Measurements from ENCODE around the gene TPRA1. TPM values are rescaled to one million over a fixed set of nuclear protein-coding genes. Genes with fewer than 3 reads are reported as not detected.

Gene TPRA1
- total RNA-seq, 1 experiment from 2014 or later = 36.9 TPM

DNA sequence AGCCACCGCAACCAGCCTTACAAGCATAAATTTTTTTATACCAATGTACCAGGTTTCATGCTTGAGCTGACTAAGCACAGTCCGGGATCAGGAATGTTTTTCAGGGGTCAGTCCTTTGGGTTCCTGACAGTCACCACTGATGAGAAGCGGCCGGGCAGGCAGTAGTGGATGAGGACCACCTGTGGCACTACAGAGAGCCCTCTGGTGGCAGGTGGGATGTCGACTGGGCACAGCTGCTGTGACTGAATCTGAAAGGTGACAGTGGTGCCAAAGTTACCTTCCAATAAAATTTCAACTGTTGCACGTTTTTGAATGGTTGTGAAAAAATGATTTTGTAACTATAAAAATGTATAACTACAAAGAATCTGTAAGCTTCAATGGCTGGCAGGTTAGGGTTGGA, 34.0 kb downstream of the TPRA1 start:
- H2AFZ ChIP-seq (ENCODE audit: low read length) = no peak overlapping the region
- H3K27me3 ChIP-seq (ENCODE audit: low read length) = no peaks in the 10 kb centered on the region
- H3K36me3 ChIP-seq (ENCODE audit: insufficient read depth, low read length) = no peaks in the 10 kb centered on the region
- H4K20me1 ChIP-seq (ENCODE audit: insufficient read depth, low read depth, low read length) = no peaks in the 10 kb centered on the region
- no peaks in the 10 kb centered on the region for H3K4me1 ChIP-seq (ENCODE audit: low read length)
- H3K9me3 ChIP-seq (ENCODE audit: low read length) = peaks cover 7% of the 10 kb centered on the region
- H3K79me2 ChIP-seq (ENCODE audit: low read length) = no peaks in the 10 kb centered on the region
- H3K27ac ChIP-seq (ENCODE audit: low read length) = no peak overlapping the region
- H3K9me2 ChIP-seq (replicated peaks; ENCODE audit: insufficient read depth, low read length) = no peaks in the 10 kb centered on the region
- no peak overlapping the region for H3K9ac ChIP-seq (ENCODE audit: low read length)
- DNase-seq = peak; percentile 61
- H3K4me3 ChIP-seq (ENCODE audit: low read length) = no peak overlapping the region
- H3K4me2 ChIP-seq (ENCODE audit: low read depth, low read length, poor library complexity, severe bottlenecking) = no peak overlapping the region

DNA sequence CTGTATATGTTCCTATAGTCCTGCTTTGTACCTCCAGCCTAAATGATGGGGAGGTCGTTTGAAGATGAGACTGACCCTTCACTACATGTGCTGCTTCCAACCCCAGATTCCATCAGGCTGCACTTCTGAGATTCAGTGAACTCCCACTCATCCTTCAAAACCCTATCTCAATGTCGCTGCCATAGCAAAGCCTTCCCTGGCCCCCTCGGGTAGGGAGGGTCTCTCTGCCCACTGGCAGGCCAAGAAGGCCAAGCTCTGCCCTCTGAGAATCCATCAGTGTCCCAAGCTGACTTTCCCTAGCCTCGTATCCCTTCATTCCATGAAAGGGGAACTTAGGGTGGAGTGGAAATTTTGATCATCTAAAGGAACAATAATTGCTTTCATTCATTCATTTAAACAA, 35.4 kb downstream of the TPRA1 start:
- Histone ChIP-seq H3K9ac (ENCODE audit: low read length) (no peak overlapping the region), H3K4me2 (ENCODE audit: low read depth, low read length, poor library complexity, severe bottlenecking) (no peak overlapping the region), H3K27me3 (ENCODE audit: low read length) (no peaks in the 10 kb centered on the region), H3K79me2 (ENCODE audit: low read length) (no peaks in the 10 kb centered on the region), H4K20me1 (ENCODE audit: insufficient read depth, low read depth, low read length) (no peaks in the 10 kb centered on the region), H3K27ac (ENCODE audit: low read length) (no peak overlapping the region), H3K4me1 (ENCODE audit: low read length) (no peaks in the 10 kb centered on the region), H3K36me3 (ENCODE audit: insufficient read depth, low read length) (no peaks in the 10 kb centered on the region), H3K9me3 (ENCODE audit: low read length) (peaks cover 7% of the 10 kb centered on the region), H3K9me2 (replicated peaks; ENCODE audit: insufficient read depth, low read length) (no peaks in the 10 kb centered on the region), H2AFZ (ENCODE audit: low read length) (no peak overlapping the region), H3K4me3 (ENCODE audit: low read length) (no peak overlapping the region)
- DNase-seq = no peak

- Histone ChIP-seq H3K79me2 (ENCODE audit: low read length) (no peaks in the 10 kb centered on the region), H4K20me1 (ENCODE audit: insufficient read depth, low read depth, low read length) (no peaks in the 10 kb centered on the region), H2AFZ (ENCODE audit: low read length) (no peak overlapping the region), H3K4me2 (ENCODE audit: low read depth, low read length, poor library complexity, severe bottlenecking) (no peak overlapping the region), H3K27me3 (ENCODE audit: low read length) (no peaks in the 10 kb centered on the region), H3K27ac (ENCODE audit: low read length) (no peak overlapping the region), H3K4me3 (ENCODE audit: low read length) (no peak overlapping the region), H3K36me3 (ENCODE audit: insufficient read depth, low read length) (no peaks in the 10 kb centered on the region), H3K4me1 (ENCODE audit: low read length) (peaks cover 5% of the 10 kb centered on the region), H3K9ac (ENCODE audit: low read length) (no peak overlapping the region), H3K9me3 (ENCODE audit: low read length) (no peaks in the 10 kb centered on the region), H3K9me2 (replicated peaks; ENCODE audit: insufficient read depth, low read length) (no peaks in the 10 kb centered on the region)
- DNase-seq = no peak
Observed at GRCh38 chr3:127552038-127552437, 38.5 kb downstream of the TPRA1 start.

- H3K9me3 ChIP-seq (ENCODE audit: low read length) = no peaks in the 10 kb centered on the region
- no peak overlapping the region for H3K9ac ChIP-seq (ENCODE audit: low read length)
- H3K27me3 ChIP-seq (ENCODE audit: low read length) = no peaks in the 10 kb centered on the region
- no peaks in the 10 kb centered on the region for H4K20me1 ChIP-seq (ENCODE audit: insufficient read depth, low read depth, low read length)
- DNase-seq = no peak
- H3K9me2 ChIP-seq (replicated peaks; ENCODE audit: insufficient read depth, low read length) = no peaks in the 10 kb centered on the region
- no peaks in the 10 kb centered on the region for H3K79me2 ChIP-seq (ENCODE audit: low read length)
- H3K4me2 ChIP-seq (ENCODE audit: low read depth, low read length, poor library complexity, severe bottlenecking) = no peak overlapping the region
- no peak overlapping the region for H3K27ac ChIP-seq (ENCODE audit: low read length)
- H2AFZ ChIP-seq (ENCODE audit: low read length) = no peak overlapping the region
- peaks cover 5% of the 10 kb centered on the region for H3K4me1 ChIP-seq (ENCODE audit: low read length)
- no peaks in the 10 kb centered on the region for H3K36me3 ChIP-seq (ENCODE audit: insufficient read depth, low read length)
- H3K4me3 ChIP-seq (ENCODE audit: low read length) = no peak overlapping the region
Observed at GRCh38 chr3:127551178-127551577, 39.4 kb downstream of the TPRA1 start.

DNA sequence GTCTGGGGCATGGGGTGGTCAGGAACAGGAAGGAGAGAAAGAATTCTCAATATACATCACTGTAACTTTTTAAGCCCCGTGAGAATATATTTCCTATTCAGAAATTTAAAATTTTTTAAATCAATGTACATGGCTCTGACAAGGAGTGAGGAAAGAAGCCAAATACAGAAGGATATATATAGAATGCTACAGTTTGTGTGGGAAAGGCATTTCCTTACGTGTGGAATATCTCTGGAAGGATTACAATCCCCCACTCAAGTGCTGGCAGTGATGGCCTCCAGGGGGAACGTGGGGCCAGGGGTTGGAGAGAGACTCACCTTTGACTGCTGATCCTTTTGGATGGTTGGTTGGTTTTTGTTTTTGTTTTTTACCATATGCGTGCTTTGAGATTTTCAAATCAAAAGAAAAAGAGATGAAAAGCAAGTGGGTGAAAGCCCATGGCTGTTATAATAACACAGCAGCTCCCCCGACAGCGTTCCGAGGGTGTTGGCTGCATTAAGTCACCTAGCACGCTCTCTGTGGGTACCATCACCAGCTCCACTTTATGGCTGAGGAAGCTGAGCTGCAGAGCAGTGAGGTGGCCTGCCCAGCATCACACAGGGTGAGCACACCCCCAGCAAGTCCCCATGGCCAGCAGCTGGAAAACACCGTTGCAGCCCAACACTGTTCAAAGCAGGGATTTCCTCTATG, 39.9 kb downstream of the TPRA1 start:
- H3K9me3 ChIP-seq (ENCODE audit: low read length) = no peaks in the 10 kb centered on the region

DNA sequence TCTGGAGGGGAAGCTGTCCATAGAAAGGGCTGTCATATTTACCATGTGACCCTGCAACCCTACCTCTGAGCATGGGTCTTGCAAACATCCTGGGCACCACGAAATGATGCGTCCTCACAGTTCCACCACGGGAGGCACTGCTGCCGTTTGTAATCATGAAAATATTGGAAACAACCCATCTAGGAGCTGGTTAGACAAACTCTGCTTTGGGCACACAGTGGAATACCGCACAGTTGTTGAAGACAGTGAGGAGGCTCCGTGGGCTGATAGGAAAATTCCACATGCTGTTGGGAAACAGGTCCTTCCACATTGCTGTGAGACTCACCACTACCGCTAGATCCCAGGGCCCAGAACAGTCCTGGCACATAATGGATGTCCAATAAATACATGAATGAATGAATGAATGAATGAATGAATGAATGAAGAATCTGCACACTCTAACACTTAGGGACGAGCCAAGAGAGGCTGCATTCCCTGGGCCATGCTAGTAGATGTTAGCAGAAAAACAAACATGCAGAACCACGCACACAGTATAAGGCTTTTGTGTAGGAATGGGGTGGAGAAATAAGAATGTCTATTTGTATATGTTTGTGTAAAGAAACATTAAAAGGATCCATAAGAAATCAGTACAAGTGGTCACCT, 40.6 kb downstream of the TPRA1 start:
- Histone ChIP-seq H3K36me3 (ENCODE audit: insufficient read depth, low read length) (no peaks in the 10 kb centered on the region), H3K79me2 (ENCODE audit: low read length) (no peaks in the 10 kb centered on the region), H3K4me2 (ENCODE audit: low read depth, low read length, poor library complexity, severe bottlenecking) (no peak overlapping the region), H3K4me3 (ENCODE audit: low read length) (no peak overlapping the region), H3K9me2 (replicated peaks; ENCODE audit: insufficient read depth, low read length) (no peaks in the 10 kb centered on the region), H4K20me1 (ENCODE audit: insufficient read depth, low read depth, low read length) (no peaks in the 10 kb centered on the region), H3K9ac (ENCODE audit: low read length) (no peak overlapping the region), H2AFZ (ENCODE audit: low read length) (no peak overlapping the region), H3K27ac (ENCODE audit: low read length) (no peak overlapping the region), H3K4me1 (ENCODE audit: low read length) (peaks cover 5% of the 10 kb centered on the region), H3K9me3 (ENCODE audit: low read length) (no peaks in the 10 kb centered on the region), H3K27me3 (ENCODE audit: low read length) (no peaks in the 10 kb centered on the region)
- no peak for DNase-seq

More for the DNA sequence above, 39.9 kb downstream of the TPRA1 start:
- H3K9me2 ChIP-seq (replicated peaks; ENCODE audit: insufficient read depth, low read length) = no peaks in the 10 kb centered on the region
- H3K36me3 ChIP-seq (ENCODE audit: insufficient read depth, low read length) = no peaks in the 10 kb centered on the region
- DNase-seq = no peak
- H4K20me1 ChIP-seq (ENCODE audit: insufficient read depth, low read depth, low read length) = no peaks in the 10 kb centered on the region
- no peaks in the 10 kb centered on the region for H3K79me2 ChIP-seq (ENCODE audit: low read length)
- no peaks in the 10 kb centered on the region for H3K27me3 ChIP-seq (ENCODE audit: low read length)
- H3K9ac ChIP-seq (ENCODE audit: low read length) = no peak overlapping the region
- H3K27ac ChIP-seq (ENCODE audit: low read length) = no peak overlapping the region
- H3K4me1 ChIP-seq (ENCODE audit: low read length) = peaks cover 5% of the 10 kb centered on the region
- H3K4me2 ChIP-seq (ENCODE audit: low read depth, low read length, poor library complexity, severe bottlenecking) = no peak overlapping the region
- H2AFZ ChIP-seq (ENCODE audit: low read length) = no peak overlapping the region
- no peak overlapping the region for H3K4me3 ChIP-seq (ENCODE audit: low read length)

DNA sequence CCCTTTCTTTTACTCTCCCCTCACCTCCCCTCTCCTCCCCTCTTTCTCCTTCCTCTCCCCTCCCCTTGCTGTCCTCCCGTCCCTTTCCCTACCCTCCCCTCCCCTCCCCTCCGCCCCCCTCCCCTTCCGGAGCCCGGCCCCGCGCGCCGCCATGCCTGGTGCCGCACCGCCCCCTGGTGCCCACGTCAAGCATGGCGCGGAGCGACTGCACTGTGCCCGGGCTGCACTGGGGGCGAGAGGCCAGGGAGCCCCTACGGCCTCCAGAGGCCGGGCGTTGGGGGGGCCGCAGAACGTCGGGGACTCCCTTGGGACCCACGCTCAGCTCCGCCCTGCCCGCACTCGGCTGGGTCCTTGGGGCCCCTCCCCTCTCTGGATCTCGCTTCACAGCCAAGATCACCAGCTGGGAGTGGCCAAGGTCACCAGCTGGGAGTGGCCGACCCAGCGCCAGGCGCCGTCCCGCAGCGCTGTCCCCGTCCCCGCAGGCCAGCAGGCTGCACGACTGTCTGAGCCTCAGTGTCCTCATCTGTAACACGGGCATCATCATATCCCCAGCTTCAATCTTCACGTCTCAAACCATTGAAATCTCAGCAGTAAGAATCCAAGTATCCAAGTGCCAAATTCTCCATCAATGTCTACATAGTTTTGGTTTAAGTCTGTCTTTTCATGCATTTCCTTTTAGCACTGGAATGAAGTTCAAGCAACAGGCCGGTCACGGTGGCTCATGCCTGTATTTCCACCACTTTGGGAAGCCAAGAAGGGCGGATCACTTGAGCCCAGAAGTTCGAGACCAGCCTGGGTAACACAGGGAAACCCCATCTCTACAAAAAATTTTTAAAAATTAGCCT, 42.5 kb downstream of the TPRA1 start:
- Histone ChIP-seq H3K4me1 (ENCODE audit: low read length) (peaks cover 5% of the 10 kb centered on the region), H3K27ac (ENCODE audit: low read length) (no peak overlapping the region), H3K27me3 (ENCODE audit: low read length) (no peaks in the 10 kb centered on the region), H3K9ac (ENCODE audit: low read length) (peak overlapping the region; percentile 39), H3K4me2 (ENCODE audit: low read depth, low read length, poor library complexity, severe bottlenecking) (peak overlapping the region; percentile 52), H3K79me2 (ENCODE audit: low read length) (no peaks in the 10 kb centered on the region), H2AFZ (ENCODE audit: low read length) (no peak overlapping the region; the same call in 1 of the 2 replicates), H3K9me3 (ENCODE audit: low read length) (no peaks in the 10 kb centered on the region), H4K20me1 (ENCODE audit: insufficient read depth, low read depth, low read length) (no peaks in the 10 kb centered on the region), H3K4me3 (ENCODE audit: low read length) (peak overlapping the region; percentile 55; the same call in 1 of the 2 replicates), H3K9me2 (replicated peaks; ENCODE audit: insufficient read depth, low read length) (no peaks in the 10 kb centered on the region), H3K36me3 (ENCODE audit: insufficient read depth, low read length) (no peaks in the 10 kb centered on the region)
- DNase-seq = peak; percentile 87
